Frontal cortex (tissue), 4 donors: Measurements from ENCODE around the gene C1QL1. TPM values are rescaled to one million over a fixed set of nuclear protein-coding genes. Genes with fewer than 3 reads are reported as not detected.
A peak's percentile ranks its signal among the peaks of the same experiment; 100 is the strongest.

Source experiments
- DNase-seq, 2 donors: peaks; one replicate each; pipeline ENCODE4 v3.0.0; 2012; ENCODE audit warnings: low spot score in 2 of 2
- FAIRE-seq: peaks from 2 replicates; lab custom pipeline; 2012; peaks lifted over from hg19 to GRCh38; lab: Jason Lieb, UNC
- small RNA-seq: library from RNA; depleted of rRNA; stranded (forward); fragments of <200 nt; gene quantifications from one replicate; pipeline ENCODE3, GENCODE V24; 2014
- total RNA-seq: library from RNA; depleted of rRNA; stranded (reverse); fragments of >200 nt; gene quantifications from one replicate; pipeline ENCODE4 v1.2.3, GENCODE V29; 2014
- donor health status: control.
- donor health status: control.
- donor health status: control.

The C1QL1 gene
- total RNA-seq, 1 donor from 2014 or later, result 1.2 TPM

- no peak for FAIRE-seq
- no peak for DNase-seq
Observed at GRCh38 chr17:44918006-44918405, 50.1 kb downstream of the C1QL1 start.

DNA sequence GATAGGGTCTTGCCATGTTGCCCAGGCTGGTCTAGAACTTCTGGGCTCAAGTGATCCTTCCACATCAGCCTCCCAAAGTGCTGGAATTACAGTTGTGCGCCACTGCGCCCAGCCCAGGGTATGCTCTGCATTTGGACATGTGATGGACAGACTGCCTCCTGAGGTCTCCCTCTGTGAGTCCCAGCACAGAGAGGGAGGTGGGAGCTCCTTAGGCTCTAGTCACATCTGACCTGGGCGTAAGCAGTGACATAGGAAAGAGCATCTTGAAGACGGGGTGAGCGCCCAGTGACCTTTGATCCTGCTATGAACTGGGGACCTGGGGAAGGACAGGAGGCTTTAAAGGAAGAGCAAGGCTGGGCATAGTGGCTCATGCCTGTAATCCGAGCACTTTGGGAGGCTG, 50.6 kb downstream of the C1QL1 start:
- no peak for DNase-seq
- no peak for FAIRE-seq

DNA sequence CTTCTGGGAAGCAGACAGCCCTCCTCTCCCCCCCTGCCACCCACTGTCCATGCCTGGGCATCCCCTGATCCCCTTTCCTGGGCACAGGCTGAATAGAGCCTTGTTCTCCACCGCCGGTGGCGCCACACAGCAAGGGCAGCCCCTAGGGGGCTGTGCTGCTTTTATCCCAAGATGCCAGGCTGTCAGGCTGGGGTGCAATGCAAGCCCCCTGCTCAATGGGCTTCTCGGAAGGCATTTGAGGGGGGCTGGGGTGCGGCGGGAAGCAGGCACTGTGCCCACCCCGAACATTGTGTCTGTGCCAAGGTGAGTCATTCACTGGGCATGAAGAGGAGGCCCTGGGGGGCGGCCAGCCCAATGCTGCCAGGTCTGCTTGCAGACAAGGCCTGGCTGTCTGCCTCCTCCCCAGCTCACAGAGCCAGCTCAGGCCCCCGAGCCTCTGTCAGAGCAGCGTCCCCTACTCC, 51.3 kb downstream of the C1QL1 start:
- FAIRE-seq (no peak), DNase-seq (peak in 1 of 2 donors; percentile 62)

DNA sequence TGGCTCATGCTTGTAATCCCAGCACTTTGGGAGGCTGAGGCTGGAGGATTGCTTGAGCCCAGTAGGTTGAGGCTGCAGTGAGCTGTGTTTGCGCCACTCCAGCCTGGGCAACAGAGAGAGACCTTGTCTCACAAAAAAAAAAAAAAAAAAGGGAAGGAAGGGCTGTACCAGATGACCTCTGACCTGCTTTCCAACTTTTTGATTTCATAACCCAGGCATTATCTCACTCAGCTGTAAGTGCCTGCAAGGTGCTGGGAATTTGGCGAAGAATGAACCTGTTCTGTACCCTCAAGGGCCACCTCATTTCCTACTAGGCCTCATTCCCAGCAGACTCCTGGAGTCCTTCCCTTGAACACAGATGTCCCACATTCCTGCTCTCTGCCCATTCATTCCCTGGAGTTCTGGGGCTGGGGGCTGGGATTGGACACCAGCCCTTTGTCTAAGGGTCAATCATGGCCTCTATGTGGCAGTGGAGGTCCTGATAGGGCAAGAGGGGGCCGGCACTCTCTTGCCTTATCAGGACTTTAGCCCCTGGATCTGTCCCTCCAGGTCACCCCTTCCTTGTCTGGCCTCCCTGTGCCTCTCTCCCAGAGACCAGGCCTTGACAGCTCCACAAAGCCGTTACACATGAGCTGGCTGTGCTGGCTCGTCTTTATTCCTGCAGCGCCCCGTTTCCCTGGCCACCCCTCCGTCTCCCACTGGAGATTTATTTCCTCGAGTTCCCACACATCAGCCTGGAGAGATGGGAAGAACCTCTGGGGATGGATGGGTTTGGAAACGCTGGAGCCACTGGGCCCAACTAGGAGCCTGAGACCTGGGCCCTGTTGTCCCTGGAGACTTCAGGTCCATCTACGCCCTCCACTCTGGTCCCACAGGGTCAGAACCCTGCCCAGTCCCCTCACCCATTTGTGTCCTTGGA, 52.0 kb downstream of the C1QL1 start:
- FAIRE-seq (no peak), DNase-seq (no peak)

GRCh38 chr17:44915321-44915726, 52.8 kb downstream of the C1QL1 start, which contains the start of gene GFAP:
Gene GFAP (minus strand): TSS chr17:44915500. CDS start chr17:44915486, 14 bp downstream.
- FAIRE-seq, result no peak
- no peak for DNase-seq

GRCh38 chr17:44914698-44915271, 53.3 kb downstream of the C1QL1 start:
- DNase-seq (no peak), FAIRE-seq (no peak)

DNA sequence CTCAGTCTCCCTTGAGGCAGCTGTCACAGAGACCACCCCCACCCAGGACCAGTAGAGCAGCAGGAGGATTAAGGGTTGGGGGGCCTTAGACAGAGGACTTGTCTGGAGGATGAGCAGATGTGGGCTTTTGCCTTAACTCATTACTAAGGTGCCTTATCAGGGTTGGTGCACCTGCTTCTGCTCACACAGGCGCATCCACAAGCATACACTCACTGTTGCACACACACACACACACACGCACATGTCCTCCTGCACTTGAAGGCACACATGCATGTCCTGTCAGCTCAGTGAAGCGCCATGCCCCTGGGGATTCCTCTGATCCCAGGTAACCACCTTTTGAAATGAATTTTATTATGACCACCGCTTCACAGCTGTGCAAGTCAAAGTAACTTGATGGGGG, 54.0 kb downstream of the C1QL1 start:
- DNase-seq (no peak), FAIRE-seq (no peak)

GRCh38 chr17:44913676-44914075, 54.4 kb downstream of the C1QL1 start:
- no peak for FAIRE-seq
- DNase-seq, result no peak

- DNase-seq, result no peak
- FAIRE-seq, result no peak
Observed at GRCh38 chr17:44912763-44913544, 55.1 kb downstream of the C1QL1 start.

GRCh38 chr17:44911133-44912001, 56.7 kb downstream of the C1QL1 start:
- FAIRE-seq (no peak), DNase-seq (no peak)

GRCh38 chr17:44910231-44911106, 57.6 kb downstream of the C1QL1 start:
- FAIRE-seq (no peak), DNase-seq (no peak)

Small RNA genes lying within 50 kb of the gene (small RNA-seq; reads per million reads assigned to genes)
- gene AC015936.2, result not detected
- not detected for gene MIR6783

Other genes starting within 250 kb of the C1QL1 start
- gene ADAM11, start 209.3 kb downstream of the C1QL1 start, total RNA-seq, result 14.7 TPM
- gene GJC1, start 138.0 kb downstream of the C1QL1 start, total RNA-seq, result 76.2 TPM
- 3.7 TPM for gene HIGD1B, start 120.4 kb downstream of the C1QL1 start, total RNA-seq
- 111 TPM for gene EFTUD2, start 68.9 kb downstream of the C1QL1 start, total RNA-seq
- 155 TPM for gene GFAP, start 52.8 kb downstream of the C1QL1 start, total RNA-seq
- gene KIF18B, start 20.5 kb downstream of the C1QL1 start, total RNA-seq, result 0.41 TPM
- gene DCAKD, start 83.3 kb upstream of the C1QL1 start, total RNA-seq, result 48.5 TPM
- 29.3 TPM for gene NMT1, start 93.0 kb upstream of the C1QL1 start, total RNA-seq
- 0.82 TPM for gene PLCD3, start 164.2 kb upstream of the C1QL1 start, total RNA-seq
- gene ACBD4, start 167.4 kb upstream of the C1QL1 start, total RNA-seq, result 2.4 TPM
- gene HEXIM1, start 180.2 kb upstream of the C1QL1 start, total RNA-seq, result 8.6 TPM
- gene HEXIM2, start 193.6 kb upstream of the C1QL1 start, total RNA-seq, result 8.2 TPM